Upper lobe of right lung (tissue), 1 donor: Measurements from ENCODE around the gene TMEM63C. TPM values are rescaled to one million over a fixed set of nuclear protein-coding genes. Genes with fewer than 3 reads are reported as not detected.

ENCODE experiments used
- ATAC-seq: fragments of 200-7000 bp; cut with Tn5 transposase; one replicate; pipeline ENCODE4 v1.9.1; 2020; ENCODE audit warnings: mild to moderate bottlenecking, moderate library complexity
- DNase-seq: peaks from one replicate; pipeline ENCODE4 v3.0.0-alpha.2; 2020
- H3K27ac ChIP-seq: fragments of 200-600 bp; one replicate; pipeline ENCODE4 v1.8.0; 2022
- H3K27me3 ChIP-seq: fragments of 200-600 bp; one replicate; pipeline ENCODE4 v1.8.0; 2022; ENCODE audit warnings: mild to moderate bottlenecking
- H3K36me3 ChIP-seq: fragments of 200-600 bp; one replicate; pipeline ENCODE4 v1.8.0; 2022
- H3K4me1 ChIP-seq: fragments of 200-600 bp; one replicate; pipeline ENCODE4 v1.8.0; 2022
- H3K4me3 ChIP-seq: fragments of 200-600 bp; one replicate; pipeline ENCODE4 v1.8.0; 2022; ENCODE audit warnings: mild to moderate bottlenecking
- H3K9me3 ChIP-seq: fragments of 200-600 bp; one replicate; pipeline ENCODE4 v1.8.0; 2022
- intact Hi-C: fragments of 100-400 bp; cut with DNase I; formaldehyde crosslinking; loops from one replicate; pipeline ENCODE4 v1.11.0; 2022
- total RNA-seq: library from RNA; stranded (reverse); fragmentation: NEBNext Ultra II Directional; extraction: Animal tissue kit (Norgen Biotek cat#: 25700); gene quantifications from one replicate; pipeline ENCODE4 v1.2.1, GENCODE V29; 2021
- TF ChIP-seq, protein P1 (sequence below): fragments of 200-600 bp; IDR thresholded peaks from one replicate; pipeline ENCODE4 v1.8.0; 2022; ENCODE audit warnings: antibody characterized with exemption
- donor health status: DM: no; HTN: yes; CAD: no; lungs with severe emphysema.

TMEM63C gene
- total RNA-seq, 1 donor from 2014 or later: 0.06 TPM

DNA sequence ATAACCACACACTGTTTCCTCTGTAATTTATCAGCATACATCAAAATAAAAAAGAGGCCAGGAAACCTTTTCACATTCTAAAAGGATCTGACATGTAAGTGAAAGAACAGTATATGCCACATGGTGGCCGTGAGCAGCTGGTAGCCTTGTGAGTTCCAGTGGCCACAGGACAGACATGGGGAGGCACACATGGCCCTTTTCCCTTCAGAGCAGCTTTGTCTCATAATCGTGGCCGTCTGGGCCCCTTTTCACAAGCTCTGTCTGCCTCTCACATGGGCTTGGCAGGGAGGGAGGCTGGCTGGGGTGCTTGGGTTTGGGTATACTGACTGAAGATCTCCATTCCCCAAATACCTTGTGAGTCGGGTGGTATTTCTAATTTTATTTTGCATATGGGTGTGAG lies 38.5 kb upstream of the TMEM63C start:
- TF ChIP-seq, protein P1, sequence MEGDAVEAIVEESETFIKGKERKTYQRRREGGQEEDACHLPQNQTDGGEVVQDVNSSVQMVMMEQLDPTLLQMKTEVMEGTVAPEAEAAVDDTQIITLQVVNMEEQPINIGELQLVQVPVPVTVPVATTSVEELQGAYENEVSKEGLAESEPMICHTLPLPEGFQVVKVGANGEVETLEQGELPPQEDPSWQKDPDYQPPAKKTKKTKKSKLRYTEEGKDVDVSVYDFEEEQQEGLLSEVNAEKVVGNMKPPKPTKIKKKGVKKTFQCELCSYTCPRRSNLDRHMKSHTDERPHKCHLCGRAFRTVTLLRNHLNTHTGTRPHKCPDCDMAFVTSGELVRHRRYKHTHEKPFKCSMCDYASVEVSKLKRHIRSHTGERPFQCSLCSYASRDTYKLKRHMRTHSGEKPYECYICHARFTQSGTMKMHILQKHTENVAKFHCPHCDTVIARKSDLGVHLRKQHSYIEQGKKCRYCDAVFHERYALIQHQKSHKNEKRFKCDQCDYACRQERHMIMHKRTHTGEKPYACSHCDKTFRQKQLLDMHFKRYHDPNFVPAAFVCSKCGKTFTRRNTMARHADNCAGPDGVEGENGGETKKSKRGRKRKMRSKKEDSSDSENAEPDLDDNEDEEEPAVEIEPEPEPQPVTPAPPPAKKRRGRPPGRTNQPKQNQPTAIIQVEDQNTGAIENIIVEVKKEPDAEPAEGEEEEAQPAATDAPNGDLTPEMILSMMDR: no peak
- Histone ChIP-seq H3K27me3 (peaks cover 92% of the 10 kb centered on the region), H3K4me1 (peaks cover 13% of the 10 kb centered on the region), H3K36me3 (no peaks in the 10 kb centered on the region), H3K4me3 (no peak overlapping the region), H3K9me3 (no peaks in the 10 kb centered on the region), H3K27ac (no peak overlapping the region)
- ATAC-seq: no peak
- intact Hi-C loops: no loop called here
- no peak for DNase-seq

DNA sequence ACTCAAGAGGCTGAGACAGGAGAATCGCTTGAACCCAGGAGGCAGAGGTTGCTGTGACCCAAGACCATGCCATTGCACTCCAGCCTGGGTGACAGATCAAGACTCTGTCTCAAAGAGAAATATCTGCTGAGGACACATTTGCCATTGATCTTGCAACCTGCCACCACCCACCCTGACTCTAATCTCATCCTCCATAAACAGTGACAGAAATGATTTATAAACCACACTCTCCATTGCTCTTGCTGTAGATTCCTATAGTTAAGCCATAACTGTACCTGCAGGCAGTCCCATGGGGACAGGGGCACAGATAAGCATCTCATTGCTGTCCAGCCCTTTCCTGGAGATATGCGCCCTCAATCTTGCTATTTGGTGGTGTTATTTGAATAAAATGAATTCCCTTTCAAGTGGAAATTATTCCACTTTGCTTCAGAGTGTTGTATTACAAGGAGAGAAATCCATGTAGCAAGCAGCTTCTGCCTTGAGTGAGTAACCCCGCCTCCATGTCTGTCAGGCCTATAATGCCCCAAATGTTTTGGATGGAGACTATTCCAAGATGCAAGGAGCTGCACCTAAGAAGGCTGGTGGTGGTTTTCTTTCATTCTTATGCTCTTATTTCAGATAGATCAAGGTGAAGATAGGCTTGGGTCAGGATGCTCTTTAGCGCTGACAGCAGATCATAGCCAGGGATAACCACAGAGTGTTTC lies 37.0 kb upstream of the TMEM63C start:
- Histone ChIP-seq H3K27me3 (peaks cover 77% of the 10 kb centered on the region), H3K36me3 (no peaks in the 10 kb centered on the region), H3K27ac (no peak overlapping the region), H3K9me3 (no peaks in the 10 kb centered on the region), H3K4me1 (peaks cover 9% of the 10 kb centered on the region), H3K4me3 (no peak overlapping the region)
- TF ChIP-seq, protein P1: no peak
- DNase-seq: no peak
- ATAC-seq: no peak
- intact Hi-C loops: no loop called here

DNA sequence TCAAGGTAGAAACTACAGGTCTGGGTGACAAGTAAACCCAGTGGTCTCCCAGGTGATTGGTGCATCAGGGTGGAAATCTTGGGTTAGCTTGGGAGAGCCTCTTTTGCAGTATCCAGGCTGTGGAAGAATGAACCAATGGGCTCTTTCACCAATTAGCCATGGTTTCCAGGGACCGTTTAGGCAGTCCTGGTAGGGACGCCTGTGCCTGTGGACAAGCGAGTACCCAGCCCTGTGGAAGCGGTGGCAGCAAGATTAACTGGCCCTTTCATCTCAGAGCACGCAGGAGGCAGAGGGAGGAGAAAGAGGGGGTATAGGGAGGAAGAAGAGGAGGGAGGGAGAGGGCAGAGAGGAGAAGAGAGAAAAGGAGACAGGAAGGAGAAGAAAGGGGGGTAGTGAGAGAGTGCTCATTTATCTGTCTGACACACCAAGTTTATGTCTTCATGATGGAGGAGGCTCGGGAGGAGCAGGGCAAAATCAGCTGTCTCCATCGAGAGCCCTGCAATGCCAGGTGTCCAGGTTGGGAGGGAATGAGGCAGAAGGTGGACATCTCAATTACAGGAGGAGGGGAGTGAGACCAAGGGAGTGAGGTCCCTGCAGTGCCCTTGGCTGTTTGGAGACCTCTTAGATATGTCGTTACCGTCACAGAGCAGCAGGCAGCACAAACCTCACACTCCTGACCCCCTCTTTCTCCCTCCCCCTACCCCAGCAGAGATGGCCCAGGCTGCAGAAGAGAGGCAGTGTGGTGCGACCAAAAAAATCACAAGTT lies 35.4 kb upstream of the TMEM63C start:
- Histone ChIP-seq H3K27ac (no peak overlapping the region), H3K4me3 (no peak overlapping the region), H3K9me3 (no peaks in the 10 kb centered on the region), H3K36me3 (no peaks in the 10 kb centered on the region), H3K27me3 (peaks cover 61% of the 10 kb centered on the region), H3K4me1 (no peaks in the 10 kb centered on the region)
- no peak for ATAC-seq
- DNase-seq: no peak
- TF ChIP-seq, protein P1: no peak
- intact Hi-C loops: no loop called here

DNA sequence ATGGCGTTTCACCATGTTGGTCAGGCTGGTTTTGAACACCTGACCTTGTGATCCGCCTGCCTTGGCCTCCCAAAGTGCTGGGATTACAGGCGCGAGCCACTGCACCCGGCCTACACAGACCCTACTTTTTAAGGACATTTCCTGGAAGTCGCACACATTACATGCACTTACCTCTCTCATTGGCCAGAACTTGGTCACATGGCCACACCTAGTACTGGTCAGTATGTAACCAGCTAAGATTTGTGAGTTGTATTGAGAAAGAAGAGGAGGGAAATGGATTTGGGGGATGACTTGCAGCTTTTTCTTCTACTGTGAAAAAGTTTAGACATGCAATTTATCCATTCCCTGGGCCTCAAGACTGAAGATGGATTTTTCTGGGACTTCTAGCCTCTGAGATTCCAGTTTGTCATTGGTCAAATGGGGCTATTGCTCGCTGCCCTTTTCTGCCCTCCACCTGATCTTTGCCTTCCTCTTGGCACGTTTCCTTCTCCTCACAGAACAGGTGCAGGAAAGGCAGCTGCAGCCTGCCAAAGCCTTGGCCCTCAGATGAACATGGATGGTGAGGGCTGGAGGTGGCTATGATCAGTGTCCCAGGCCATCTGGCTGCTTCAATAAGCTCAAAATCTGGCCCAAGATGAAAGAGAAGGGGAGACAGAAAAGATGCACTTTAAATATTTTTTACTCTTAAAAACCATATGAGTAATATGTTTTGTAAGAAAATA lies 32.9 kb upstream of the TMEM63C start:
- Histone ChIP-seq H3K27me3 (peaks cover 36% of the 10 kb centered on the region), H3K4me3 (no peak overlapping the region), H3K9me3 (no peaks in the 10 kb centered on the region), H3K27ac (no peak overlapping the region), H3K4me1 (no peaks in the 10 kb centered on the region), H3K36me3 (no peaks in the 10 kb centered on the region)
- DNase-seq (no peak), ATAC-seq (no peak)
- TF ChIP-seq, protein P1: no peak
- intact Hi-C loops: no loop called here

DNA sequence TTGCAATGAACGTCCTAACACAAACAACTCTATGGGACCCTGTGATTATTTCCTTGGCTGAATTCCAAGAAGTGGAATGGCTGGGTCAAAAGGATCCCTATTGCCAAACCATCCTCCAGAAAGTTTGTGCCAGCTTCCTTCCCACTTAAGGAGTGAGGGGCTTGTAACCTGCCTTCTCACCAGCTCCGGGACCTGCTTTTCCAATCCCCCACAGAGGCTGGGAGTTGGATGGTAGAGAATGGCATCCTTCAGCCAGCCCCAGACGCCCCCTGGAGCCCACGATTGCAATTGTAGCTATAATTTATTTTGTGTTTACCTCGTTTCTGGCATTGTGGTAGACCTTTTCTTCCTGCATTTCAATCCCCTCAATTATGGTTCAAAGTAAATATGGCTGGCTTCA lies 30.4 kb upstream of the TMEM63C start:
- no peaks in the 10 kb centered on the region for H3K4me1 ChIP-seq
- H3K36me3 ChIP-seq: no peaks in the 10 kb centered on the region
- ATAC-seq: no peak
- intact Hi-C loops: no loop called here
- H3K4me3 ChIP-seq: no peak overlapping the region
- peaks cover 32% of the 10 kb centered on the region for H3K27me3 ChIP-seq
- TF ChIP-seq, protein P1: peak; percentile 28
- H3K27ac ChIP-seq: no peak overlapping the region
- no peak for DNase-seq
- H3K9me3 ChIP-seq: no peaks in the 10 kb centered on the region
